Lower lobe of right lung (tissue), 2 donors: ENCODE data around the gene DMAC2. TPM values are rescaled to one million over a fixed set of nuclear protein-coding genes. Genes with fewer than 3 reads are reported as not detected.

Source experiments
- ATAC-seq, 2 donors: fragments of 200-7000 bp; cut with Tn5 transposase; one replicate each; pipeline ENCODE4 v1.9.1; 2020 to 2022; ENCODE audit warnings: mild to moderate bottlenecking in 2 of 2, moderate library complexity in 2 of 2
- DNase-seq: peaks from one replicate; pipeline ENCODE4 v3.0.0-alpha.2; 2020
- H3K27ac ChIP-seq: fragments of 200-600 bp; one replicate; pipeline ENCODE4 v1.8.0; 2022
- H3K27me3 ChIP-seq: fragments of 200-600 bp; one replicate; pipeline ENCODE4 v1.8.0; 2022; ENCODE audit warnings: low read depth
- H3K36me3 ChIP-seq: fragments of 200-600 bp; one replicate; pipeline ENCODE4 v1.8.0; 2022; ENCODE audit warnings: mild to moderate bottlenecking
- H3K4me1 ChIP-seq: fragments of 200-600 bp; one replicate; pipeline ENCODE4 v1.8.0; 2022
- H3K4me3 ChIP-seq: fragments of 200-600 bp; one replicate; pipeline ENCODE4 v1.8.0; 2022; ENCODE audit warnings: mild to moderate bottlenecking
- H3K9me3 ChIP-seq: fragments of 200-600 bp; one replicate; pipeline ENCODE4 v1.8.0; 2022
- intact Hi-C: fragments of 100-400 bp; cut with DNase I; formaldehyde crosslinking; loops from one replicate; pipeline ENCODE4 v1.11.0; 2022
- total RNA-seq: library from RNA; stranded (reverse); fragmentation: NEBNext Ultra II Directional; extraction: Animal tissue kit (Norgen Biotek cat#: 25700); gene quantifications from one replicate; pipeline ENCODE4 v1.2.1, GENCODE V29; 2021
- TF ChIP-seq, protein P1 (sequence below): fragments of 200-600 bp; IDR thresholded peaks from one replicate; pipeline ENCODE4 v1.8.0; 2022; ENCODE audit warnings: antibody characterized with exemption, mild to moderate bottlenecking
- donor health status: DM: no; HTN: yes; CAD: no; lungs with severe emphysema.

Gene DMAC2
- total RNA-seq, 1 donor from 2014 or later, result 57.7 TPM

- DNase-seq, result peak; percentile 86
- H3K27ac ChIP-seq, result peak overlapping the region; percentile 46
- H3K27me3 ChIP-seq, result no peaks in the 10 kb centered on the region
- no peak overlapping the region for H3K4me3 ChIP-seq
- H3K4me1 ChIP-seq, result peaks cover 56% of the 10 kb centered on the region
- TF ChIP-seq, protein P1, sequence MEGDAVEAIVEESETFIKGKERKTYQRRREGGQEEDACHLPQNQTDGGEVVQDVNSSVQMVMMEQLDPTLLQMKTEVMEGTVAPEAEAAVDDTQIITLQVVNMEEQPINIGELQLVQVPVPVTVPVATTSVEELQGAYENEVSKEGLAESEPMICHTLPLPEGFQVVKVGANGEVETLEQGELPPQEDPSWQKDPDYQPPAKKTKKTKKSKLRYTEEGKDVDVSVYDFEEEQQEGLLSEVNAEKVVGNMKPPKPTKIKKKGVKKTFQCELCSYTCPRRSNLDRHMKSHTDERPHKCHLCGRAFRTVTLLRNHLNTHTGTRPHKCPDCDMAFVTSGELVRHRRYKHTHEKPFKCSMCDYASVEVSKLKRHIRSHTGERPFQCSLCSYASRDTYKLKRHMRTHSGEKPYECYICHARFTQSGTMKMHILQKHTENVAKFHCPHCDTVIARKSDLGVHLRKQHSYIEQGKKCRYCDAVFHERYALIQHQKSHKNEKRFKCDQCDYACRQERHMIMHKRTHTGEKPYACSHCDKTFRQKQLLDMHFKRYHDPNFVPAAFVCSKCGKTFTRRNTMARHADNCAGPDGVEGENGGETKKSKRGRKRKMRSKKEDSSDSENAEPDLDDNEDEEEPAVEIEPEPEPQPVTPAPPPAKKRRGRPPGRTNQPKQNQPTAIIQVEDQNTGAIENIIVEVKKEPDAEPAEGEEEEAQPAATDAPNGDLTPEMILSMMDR, result no peak
- peaks cover 88% of the 10 kb centered on the region for H3K36me3 ChIP-seq
- intact Hi-C loops, result no loop called here
- H3K9me3 ChIP-seq, result no peaks in the 10 kb centered on the region
- ATAC-seq, result peak; percentile 91 to 92
These were observed 23.5 kb downstream of the DMAC2 start for GRCh38 chr19:41416194-41416674.

GRCh38 chr19:41415154-41415571, 24.5 kb downstream of the DMAC2 start:
- H3K27ac ChIP-seq, result peak overlapping the region; percentile 7
- H3K4me1 ChIP-seq, result peaks cover 56% of the 10 kb centered on the region
- TF ChIP-seq, protein P1, result no peak
- H3K9me3 ChIP-seq, result no peaks in the 10 kb centered on the region
- DNase-seq (no peak), ATAC-seq (peak; percentile 31 to 50)
- no peak overlapping the region for H3K4me3 ChIP-seq
- peaks cover 87% of the 10 kb centered on the region for H3K36me3 ChIP-seq
- intact Hi-C loops, result no loop called here
- no peaks in the 10 kb centered on the region for H3K27me3 ChIP-seq

GRCh38 chr19:41414461-41414860, 25.3 kb downstream of the DMAC2 start:
- H3K4me3 ChIP-seq, result no peak overlapping the region
- peaks cover 54% of the 10 kb centered on the region for H3K4me1 ChIP-seq
- TF ChIP-seq, protein P1, result no peak
- no peaks in the 10 kb centered on the region for H3K27me3 ChIP-seq
- no peak for DNase-seq
- H3K9me3 ChIP-seq, result no peaks in the 10 kb centered on the region
- H3K27ac ChIP-seq, result peak overlapping the region; percentile 7
- peaks cover 80% of the 10 kb centered on the region for H3K36me3 ChIP-seq
- ATAC-seq, result no peak
- intact Hi-C loops, result no loop called here

DNA sequence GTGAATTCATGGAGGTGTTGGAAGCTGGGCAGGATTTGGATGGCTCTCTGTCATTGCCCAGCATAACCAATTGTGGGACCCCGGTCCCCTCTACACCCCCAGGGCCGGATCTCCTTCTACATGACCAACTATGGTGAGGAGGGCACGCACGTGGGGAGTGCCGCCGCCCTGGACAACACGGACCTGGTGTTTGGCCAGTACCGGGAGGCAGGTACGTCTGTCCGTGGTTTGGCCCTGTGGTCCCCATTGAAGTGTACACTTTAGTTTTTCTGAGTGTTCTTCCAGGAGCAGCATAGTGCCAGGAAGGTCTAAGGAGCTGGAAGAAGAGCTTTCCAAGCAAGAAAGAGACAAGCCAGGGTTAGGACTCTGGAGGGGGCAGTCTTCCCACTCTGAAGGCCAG, 25.8 kb downstream of the DMAC2 start:
- Histone ChIP-seq H3K4me1 (peaks cover 57% of the 10 kb centered on the region), H3K27ac (peak overlapping the region; percentile 7)

DNA sequence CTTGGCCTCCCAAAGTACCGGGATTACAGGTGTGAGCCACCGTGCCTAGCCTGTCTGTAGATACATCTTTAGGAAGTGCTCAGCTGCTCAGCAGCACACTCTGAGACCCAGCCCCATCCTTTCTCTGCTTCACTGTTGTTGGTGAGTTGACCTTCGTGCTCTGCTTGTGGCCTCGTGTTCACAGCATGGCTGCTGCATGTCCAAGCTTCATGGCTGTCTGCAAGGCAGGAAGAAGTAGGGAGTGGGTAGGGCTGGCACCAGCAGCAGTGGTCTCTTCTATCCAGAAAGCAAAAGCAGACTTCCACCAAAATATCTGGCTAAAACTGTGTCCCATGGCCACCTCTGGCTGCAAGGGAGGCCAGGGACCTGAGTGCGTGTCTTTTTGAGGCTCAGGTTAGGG, 26.8 kb downstream of the DMAC2 start:
- no peak for DNase-seq
- no peak for ATAC-seq
- Histone ChIP-seq H3K36me3 (peaks cover 65% of the 10 kb centered on the region), H3K9me3 (no peaks in the 10 kb centered on the region), H3K4me1 (peaks cover 67% of the 10 kb centered on the region), H3K4me3 (no peak overlapping the region), H3K27me3 (no peaks in the 10 kb centered on the region), H3K27ac (peak overlapping the region; percentile 31)
- intact Hi-C loops, result no loop called here
- TF ChIP-seq, protein P1, result no peak

More for the DNA sequence above, 25.8 kb downstream of the DMAC2 start:
- peak; percentile 69 for DNase-seq
- peak; percentile 14 to 30 for ATAC-seq
- TF ChIP-seq, protein P1, result no peak
- Histone ChIP-seq H3K27me3 (no peaks in the 10 kb centered on the region), H3K9me3 (no peaks in the 10 kb centered on the region), H3K4me3 (no peak overlapping the region), H3K36me3 (peaks cover 75% of the 10 kb centered on the region)
- intact Hi-C loops, result no loop called here

DNA sequence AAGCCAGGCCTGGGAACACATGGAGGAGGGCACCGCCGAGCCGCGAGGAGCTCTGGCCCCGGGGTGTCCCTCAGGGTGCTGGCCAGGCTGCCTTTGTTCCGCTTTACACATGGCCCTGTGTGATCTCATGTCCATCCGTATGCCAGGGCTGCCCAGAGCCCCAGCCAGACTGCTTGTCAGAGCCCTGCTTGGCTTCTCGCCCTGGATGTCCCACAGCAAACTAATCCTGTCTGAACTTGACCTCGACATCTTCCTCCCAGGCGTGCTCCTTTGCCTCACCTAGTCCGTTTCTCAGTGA, 27.8 kb downstream of the DMAC2 start:
- H3K9me3 ChIP-seq, result no peaks in the 10 kb centered on the region
- peaks cover 60% of the 10 kb centered on the region for H3K36me3 ChIP-seq
- H3K27me3 ChIP-seq, result no peaks in the 10 kb centered on the region
- ATAC-seq, result no peak
- no peak for DNase-seq
- intact Hi-C loops, result no loop called here
- TF ChIP-seq, protein P1, result no peak
- no peak overlapping the region for H3K4me3 ChIP-seq
- H3K27ac ChIP-seq, result peak overlapping the region; percentile 78
- peaks cover 77% of the 10 kb centered on the region for H3K4me1 ChIP-seq
